ENCODE results near the gene MCC.
"Not testable (repeated sequence)": the region's sequence is repeated elsewhere in the genome, so short reads cannot be mapped to it uniquely, and the experiment has no call there.

MCC gene

GRCh38 chr5:113421693-113422092, 66.6 kb downstream of the MCC start:
- TF ChIP-seq CTCF (IDR thresholded peaks at IDR 0.05; ENCODE audit: insufficient read depth, low read length, poor library complexity, severe bottlenecking) (no peak), EZH2phosphoT487 (conservative IDR thresholded peaks at IDR 0.05; ENCODE audit: low read length) (no peak)
- Histone ChIP-seq H3K9me3 (ENCODE audit: insufficient read depth, low read length) (no peaks in the 10 kb centered on the region), H4K20me1 (ENCODE audit: low read depth, low read length) (no peaks in the 10 kb centered on the region), H3K4me2 (ENCODE audit: low read depth, low read length, poor library complexity, severe bottlenecking) (no peak overlapping the region), H2AFZ (ENCODE audit: low read depth, low read length, severe bottlenecking) (no peak overlapping the region), H3K79me2 (ENCODE audit: insufficient read depth, low read length) (no peaks in the 10 kb centered on the region), H3K4me3 (ENCODE audit: insufficient read depth, low read length, poor library complexity, severe bottlenecking) (no peak overlapping the region), H3K9ac (ENCODE audit: low read length) (no peak overlapping the region), H3K9me2 (replicated peaks; ENCODE audit: insufficient read depth, low read length) (no peaks in the 10 kb centered on the region), H3K27me3 (ENCODE audit: low read length) (no peaks in the 10 kb centered on the region), H3K36me3 (ENCODE audit: low read length) (no peaks in the 10 kb centered on the region), H3K27ac (ENCODE audit: low read depth, low read length) (no peak overlapping the region), H3F3A (ENCODE audit: insufficient read depth) (no peaks in the 10 kb centered on the region)

- TF ChIP-seq EZH2phosphoT487 (conservative IDR thresholded peaks at IDR 0.05; ENCODE audit: low read length) (no peak), CTCF (IDR thresholded peaks at IDR 0.05; ENCODE audit: insufficient read depth, low read length, poor library complexity, severe bottlenecking) (no peak)
- H3K9me2 ChIP-seq (replicated peaks; ENCODE audit: insufficient read depth, low read length) = no peaks in the 10 kb centered on the region
- H3F3A ChIP-seq (ENCODE audit: insufficient read depth) = no peaks in the 10 kb centered on the region
- no peak overlapping the region for H3K27ac ChIP-seq (ENCODE audit: low read depth, low read length)
- no peak overlapping the region for H3K4me2 ChIP-seq (ENCODE audit: low read depth, low read length, poor library complexity, severe bottlenecking)
- H3K9me3 ChIP-seq (ENCODE audit: insufficient read depth, low read length) = no peaks in the 10 kb centered on the region
- H3K36me3 ChIP-seq (ENCODE audit: low read length) = no peaks in the 10 kb centered on the region
- H4K20me1 ChIP-seq (ENCODE audit: low read depth, low read length) = no peaks in the 10 kb centered on the region
- no peaks in the 10 kb centered on the region for H3K79me2 ChIP-seq (ENCODE audit: insufficient read depth, low read length)
- H2AFZ ChIP-seq (ENCODE audit: low read depth, low read length, severe bottlenecking) = no peak overlapping the region
- no peak overlapping the region for H3K4me3 ChIP-seq (ENCODE audit: insufficient read depth, low read length, poor library complexity, severe bottlenecking)
- H3K9ac ChIP-seq (ENCODE audit: low read length) = no peak overlapping the region
- H3K27me3 ChIP-seq (ENCODE audit: low read length) = 0 out of 2 replicates have a peak, but pooled peaks cover 2% of the 10 kb centered on the region
These were observed 82.7 kb downstream of the MCC start for GRCh38 chr5:113405530-113405929.

GRCh38 chr5:113404269-113404668, 84.0 kb downstream of the MCC start:
- Histone ChIP-seq H3K4me3 (ENCODE audit: insufficient read depth, low read length, poor library complexity, severe bottlenecking) (no peak overlapping the region), H3F3A (ENCODE audit: insufficient read depth) (no peaks in the 10 kb centered on the region), H3K4me2 (ENCODE audit: low read depth, low read length, poor library complexity, severe bottlenecking) (no peak overlapping the region), H2AFZ (ENCODE audit: low read depth, low read length, severe bottlenecking) (no peak overlapping the region), H4K20me1 (ENCODE audit: low read depth, low read length) (no peaks in the 10 kb centered on the region), H3K27ac (ENCODE audit: low read depth, low read length) (no peak overlapping the region), H3K9ac (ENCODE audit: low read length) (no peak overlapping the region), H3K9me2 (replicated peaks; ENCODE audit: insufficient read depth, low read length) (no peaks in the 10 kb centered on the region), H3K27me3 (ENCODE audit: low read length) (0 out of 2 replicates have a peak, but pooled peaks cover 2% of the 10 kb centered on the region), H3K9me3 (ENCODE audit: insufficient read depth, low read length) (no peaks in the 10 kb centered on the region), H3K36me3 (ENCODE audit: low read length) (no peaks in the 10 kb centered on the region), H3K79me2 (ENCODE audit: insufficient read depth, low read length) (no peaks in the 10 kb centered on the region)
- no peak for TF ChIP-seq CTCF (IDR thresholded peaks at IDR 0.05; ENCODE audit: insufficient read depth, low read length, poor library complexity, severe bottlenecking)
- TF ChIP-seq EZH2phosphoT487 (conservative IDR thresholded peaks at IDR 0.05; ENCODE audit: low read length) = no peak

- not testable (repeated sequence) for H3K4me3 ChIP-seq (ENCODE audit: insufficient read depth, low read length, poor library complexity, severe bottlenecking); H3K27me3 ChIP-seq (ENCODE audit: low read length); H3K9me3 ChIP-seq (ENCODE audit: insufficient read depth, low read length); H3F3A ChIP-seq (ENCODE audit: insufficient read depth); H3K4me2 ChIP-seq (ENCODE audit: low read depth, low read length, poor library complexity, severe bottlenecking); H4K20me1 ChIP-seq (ENCODE audit: low read depth, low read length); H3K9me2 ChIP-seq (replicated peaks; ENCODE audit: insufficient read depth, low read length); H3K36me3 ChIP-seq (ENCODE audit: low read length); H3K79me2 ChIP-seq (ENCODE audit: insufficient read depth, low read length); H2AFZ ChIP-seq (ENCODE audit: low read depth, low read length, severe bottlenecking); H3K9ac ChIP-seq (ENCODE audit: low read length); H3K27ac ChIP-seq (ENCODE audit: low read depth, low read length)
These were observed 90.3 kb downstream of the MCC start for GRCh38 chr5:113397986-113398385.
